ENCODE data around the gene OTOP1.

- TF ChIP-seq CTCF (IDR thresholded peaks at IDR 0.05): no peak
- no peak for TF ChIP-seq EP300 (IDR thresholded peaks at IDR 0.05)
Observed at GRCh38 chr4:4271912-4272311, 45.2 kb upstream of the OTOP1 start.
